IPS-18a (cell line): ENCODE measurements around the gene RGS3.

Experiments used
- H3K27ac ChIP-seq: one replicate; pipeline ENCODE4 v1.5.1; 2013; ENCODE audit warnings: low read length
- H3K27me3 ChIP-seq: one replicate; pipeline ENCODE4 v1.6.1; 2013; ENCODE audit warnings: mild to moderate bottlenecking, low read length; ENCODE audit not compliant: control insufficient read depth, insufficient read depth
- H3K36me3 ChIP-seq: one replicate; pipeline ENCODE4 v1.6.1; 2013; ENCODE audit warnings: low read depth, low read length; ENCODE audit not compliant: control insufficient read depth
- H3K4me1 ChIP-seq: one replicate; pipeline ENCODE4 v1.6.1; 2013; ENCODE audit warnings: low read depth, low read length; ENCODE audit not compliant: control insufficient read depth
- H3K4me3 ChIP-seq: one replicate; pipeline ENCODE4 v1.5.1; 2013; ENCODE audit warnings: low read length
- H3K9ac ChIP-seq: one replicate; pipeline ENCODE4 v1.6.1; 2013; ENCODE audit warnings: mild to moderate bottlenecking, low read length, moderate library complexity
- H3K9me3 ChIP-seq: one replicate; pipeline ENCODE4 v1.6.1; 2013; ENCODE audit warnings: low read depth, low read length; ENCODE audit not compliant: control insufficient read depth

The RGS3 gene

DNA sequence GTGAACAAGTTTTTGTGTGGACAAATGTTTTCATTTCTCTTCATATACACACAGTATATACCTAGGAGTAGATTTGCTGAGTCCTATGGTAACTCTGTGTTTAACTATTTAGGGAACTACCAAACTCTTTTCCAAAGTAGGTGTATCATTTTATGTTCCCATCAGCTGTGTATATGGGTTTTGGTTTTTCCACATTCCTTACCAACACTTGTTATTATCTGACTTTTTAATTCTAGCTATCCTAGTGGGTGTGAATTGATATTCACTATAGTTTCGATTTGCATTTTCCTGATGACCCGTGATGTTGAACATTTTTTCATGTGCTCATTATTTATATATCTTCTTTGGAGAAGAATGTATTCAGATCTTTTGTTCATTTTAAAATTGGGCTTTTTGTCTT, 3.7 kb downstream of the RGS3 start:
- no peak overlapping the region for H3K27ac ChIP-seq
- H3K36me3 ChIP-seq = no peaks in the 10 kb centered on the region
- H3K9me3 ChIP-seq = peaks cover 1% of the 10 kb centered on the region
- peaks cover 13% of the 10 kb centered on the region for H3K4me1 ChIP-seq
- no peak overlapping the region for H3K4me3 ChIP-seq
- no peak overlapping the region for H3K9ac ChIP-seq
- H3K27me3 ChIP-seq = peaks cover 33% of the 10 kb centered on the region

- Histone ChIP-seq H3K27me3 (peaks cover 16% of the 10 kb centered on the region), H3K9ac (no peak overlapping the region), H3K4me1 (peaks cover 10% of the 10 kb centered on the region), H3K4me3 (no peak overlapping the region), H3K9me3 (peaks cover 3% of the 10 kb centered on the region), H3K27ac (no peak overlapping the region), H3K36me3 (no peaks in the 10 kb centered on the region)
Measured at GRCh38 chr9:113468716-113469448, 5.4 kb downstream of the RGS3 start.

DNA sequence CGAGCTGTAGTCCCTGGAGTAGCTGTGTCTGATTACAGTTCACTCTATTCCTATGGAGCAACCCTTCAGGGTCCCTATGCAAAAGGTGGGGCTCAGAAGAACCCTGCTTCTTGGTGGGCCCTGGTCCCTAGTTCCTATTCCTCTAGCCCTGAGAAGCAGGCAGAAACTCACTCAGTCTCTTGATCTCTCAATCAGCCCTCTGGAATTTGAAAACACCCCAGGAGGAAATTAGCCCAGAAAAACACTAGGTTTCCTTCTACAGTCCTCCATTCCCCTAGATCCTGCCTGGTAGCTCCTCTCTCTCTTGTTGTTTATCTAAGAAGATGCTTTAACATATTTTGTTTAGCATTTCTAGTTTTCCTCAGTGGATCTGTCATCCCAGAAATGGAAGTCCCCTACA, 7.6 kb downstream of the RGS3 start:
- no peak overlapping the region for H3K4me3 ChIP-seq
- no peak overlapping the region for H3K27ac ChIP-seq
- H3K27me3 ChIP-seq = no peaks in the 10 kb centered on the region
- no peak overlapping the region for H3K9ac ChIP-seq
- no peaks in the 10 kb centered on the region for H3K36me3 ChIP-seq
- H3K9me3 ChIP-seq = peaks cover 3% of the 10 kb centered on the region
- peaks cover 10% of the 10 kb centered on the region for H3K4me1 ChIP-seq

- peaks cover 10% of the 10 kb centered on the region for H3K4me1 ChIP-seq
- no peaks in the 10 kb centered on the region for H3K27me3 ChIP-seq
- H3K9ac ChIP-seq = no peak overlapping the region
- H3K36me3 ChIP-seq = no peaks in the 10 kb centered on the region
- no peak overlapping the region for H3K27ac ChIP-seq
- no peak overlapping the region for H3K4me3 ChIP-seq
- peaks cover 3% of the 10 kb centered on the region for H3K9me3 ChIP-seq
Measured at GRCh38 chr9:113471566-113471965, 8.0 kb downstream of the RGS3 start.

GRCh38 chr9:113472199-113472598, 8.7 kb downstream of the RGS3 start:
- H3K27me3 ChIP-seq = no peaks in the 10 kb centered on the region
- H3K9ac ChIP-seq = no peak overlapping the region
- no peak overlapping the region for H3K4me3 ChIP-seq
- H3K27ac ChIP-seq = no peak overlapping the region
- H3K9me3 ChIP-seq = peaks cover 3% of the 10 kb centered on the region
- peaks cover 10% of the 10 kb centered on the region for H3K4me1 ChIP-seq
- H3K36me3 ChIP-seq = no peaks in the 10 kb centered on the region

DNA sequence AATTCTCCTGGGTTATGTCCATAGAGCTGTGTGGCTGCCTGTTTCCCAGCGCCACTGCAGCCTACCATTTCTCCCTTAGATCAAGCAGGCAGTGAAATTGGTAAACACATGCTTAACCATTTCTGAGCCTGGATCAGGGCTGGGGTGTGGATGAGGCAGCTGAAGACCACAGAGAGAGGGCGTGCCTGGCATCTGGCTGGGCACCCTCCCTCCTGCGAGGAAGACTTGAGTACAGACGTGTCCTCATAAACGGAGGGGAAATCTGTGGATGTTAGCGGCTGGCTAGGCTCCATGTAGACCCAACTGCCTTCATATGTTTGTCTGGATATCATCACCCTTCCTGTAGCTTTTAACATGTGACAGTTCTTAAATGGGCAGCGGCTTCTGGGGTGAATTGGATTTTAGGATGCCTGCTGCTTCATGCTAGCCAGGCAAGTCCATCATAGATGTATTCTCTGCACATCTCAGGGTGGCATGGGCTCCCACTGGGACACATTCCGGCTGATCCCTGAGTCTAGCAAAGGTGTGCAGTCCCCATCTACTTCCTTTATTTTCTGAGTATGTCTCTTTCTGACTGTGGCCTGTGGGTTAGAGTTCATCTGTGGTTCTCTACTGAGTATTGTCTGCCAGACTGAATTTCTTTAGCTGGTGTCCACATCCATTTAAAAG, 11.0 kb downstream of the RGS3 start:
- no peaks in the 10 kb centered on the region for H3K27me3 ChIP-seq
- H3K4me1 ChIP-seq = peaks cover 14% of the 10 kb centered on the region
- no peak overlapping the region for H3K9ac ChIP-seq

DNA sequence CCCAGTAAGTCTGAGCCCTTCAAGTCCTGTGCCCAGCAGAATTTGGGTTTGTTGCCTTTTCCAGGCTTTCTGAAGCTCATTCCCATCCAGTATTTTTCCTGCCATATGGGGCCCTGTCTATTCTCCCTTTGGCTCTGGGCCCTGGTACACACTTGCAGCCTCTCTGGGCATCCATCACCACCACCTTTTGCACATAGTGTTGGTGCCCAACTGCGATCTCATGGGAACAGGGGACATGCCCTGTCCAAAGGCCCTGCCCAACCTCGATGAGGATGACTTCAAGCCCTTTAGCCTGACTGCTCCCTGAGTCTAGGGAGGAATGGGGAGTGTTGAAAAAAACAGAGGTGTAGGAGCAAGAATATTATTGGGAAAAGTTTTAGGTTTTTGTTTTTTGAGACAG, 11.5 kb downstream of the RGS3 start:
- H3K9ac ChIP-seq = no peak overlapping the region
- H3K4me3 ChIP-seq = no peak overlapping the region
- peaks cover 3% of the 10 kb centered on the region for H3K9me3 ChIP-seq
- H3K4me1 ChIP-seq = peaks cover 14% of the 10 kb centered on the region
- H3K27ac ChIP-seq = no peak overlapping the region
- no peaks in the 10 kb centered on the region for H3K36me3 ChIP-seq
- no peaks in the 10 kb centered on the region for H3K27me3 ChIP-seq

More for the DNA sequence above, 11.0 kb downstream of the RGS3 start:
- Histone ChIP-seq H3K9me3 (peaks cover 3% of the 10 kb centered on the region), H3K27ac (no peak overlapping the region), H3K4me3 (no peak overlapping the region), H3K36me3 (no peaks in the 10 kb centered on the region)

DNA sequence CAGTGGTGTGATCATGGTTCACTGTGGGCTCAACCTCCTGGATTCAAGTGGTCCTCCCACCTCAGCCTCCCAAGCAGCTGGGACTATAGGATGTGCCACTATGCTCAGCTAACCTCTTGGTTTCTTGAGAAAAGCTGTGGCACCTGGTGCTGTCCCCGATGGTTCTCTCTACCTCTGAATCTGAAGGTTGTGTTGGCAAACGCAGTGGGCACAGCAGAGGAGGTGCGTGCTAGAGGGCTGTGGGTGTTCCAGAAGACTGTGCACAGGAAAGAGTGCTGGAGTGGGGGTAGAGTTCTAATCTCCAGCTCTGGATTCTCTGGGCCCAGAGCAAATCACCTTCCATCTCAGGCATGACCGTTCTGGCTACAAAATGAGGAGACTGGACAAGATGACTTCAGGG, 12.5 kb downstream of the RGS3 start:
- H3K4me3 ChIP-seq = no peak overlapping the region
- no peak overlapping the region for H3K27ac ChIP-seq
- no peaks in the 10 kb centered on the region for H3K36me3 ChIP-seq
- no peaks in the 10 kb centered on the region for H3K27me3 ChIP-seq
- peaks cover 3% of the 10 kb centered on the region for H3K9me3 ChIP-seq
- peaks cover 12% of the 10 kb centered on the region for H3K4me1 ChIP-seq
- no peak overlapping the region for H3K9ac ChIP-seq

- Histone ChIP-seq H3K27ac (no peak overlapping the region), H3K9ac (no peak overlapping the region), H3K36me3 (no peaks in the 10 kb centered on the region), H3K4me1 (peaks cover 7% of the 10 kb centered on the region), H3K4me3 (no peak overlapping the region), H3K9me3 (peaks cover 3% of the 10 kb centered on the region), H3K27me3 (no peaks in the 10 kb centered on the region)
Measured at GRCh38 chr9:113476511-113476916, 13.0 kb downstream of the RGS3 start.

- no peaks in the 10 kb centered on the region for H3K36me3 ChIP-seq
- H3K27me3 ChIP-seq = no peaks in the 10 kb centered on the region
- peaks cover 3% of the 10 kb centered on the region for H3K9me3 ChIP-seq
- H3K4me1 ChIP-seq = peaks cover 4% of the 10 kb centered on the region
- no peak overlapping the region for H3K27ac ChIP-seq
- H3K9ac ChIP-seq = no peak overlapping the region
- H3K4me3 ChIP-seq = no peak overlapping the region
Measured at GRCh38 chr9:113477058-113477457, 13.5 kb downstream of the RGS3 start.

GRCh38 chr9:113477661-113478060, 14.1 kb downstream of the RGS3 start:
- Histone ChIP-seq H3K9me3 (no peaks in the 10 kb centered on the region), H3K36me3 (no peaks in the 10 kb centered on the region), H3K9ac (no peak overlapping the region)

DNA sequence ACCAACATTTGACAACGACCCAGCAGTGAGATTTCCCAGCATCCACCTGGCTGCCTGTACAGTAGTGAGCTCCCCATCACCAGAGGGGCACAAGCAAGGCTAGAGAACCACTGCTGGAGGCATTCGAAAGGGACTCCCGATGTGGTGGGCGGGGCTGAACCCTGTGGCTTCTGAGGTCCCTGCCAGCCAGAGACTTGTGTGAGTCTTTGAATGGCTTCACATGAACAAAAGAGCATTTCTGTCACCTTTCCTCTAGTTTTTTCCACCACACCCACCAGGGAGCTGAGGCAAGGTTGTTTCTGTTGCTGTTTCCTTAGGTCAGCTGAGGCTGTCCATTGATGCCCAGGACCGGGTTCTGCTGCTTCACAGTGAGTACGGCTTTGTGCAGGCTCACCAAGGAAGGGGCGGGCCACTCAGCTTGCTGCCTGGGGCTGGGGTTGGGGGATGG, 15.7 kb downstream of the RGS3 start:
- Histone ChIP-seq H3K27ac (no peak overlapping the region), H3K9ac (no peak overlapping the region), H3K36me3 (no peaks in the 10 kb centered on the region), H3K9me3 (no peaks in the 10 kb centered on the region), H3K27me3 (no peaks in the 10 kb centered on the region), H3K4me3 (no peak overlapping the region), H3K4me1 (peaks cover 4% of the 10 kb centered on the region)

More at GRCh38 chr9:113477661-113478060, 14.1 kb downstream of the RGS3 start:
- Histone ChIP-seq H3K4me3 (no peak overlapping the region), H3K4me1 (peaks cover 4% of the 10 kb centered on the region), H3K27me3 (no peaks in the 10 kb centered on the region), H3K27ac (no peak overlapping the region)
